GM12878 (cell line): Measurements from ENCODE around the gene PPP5C.

Experiments used
- CEBPZ ChIP-seq: fragments of 150-350 bp; IDR thresholded peaks from 2 replicates; pipeline ENCODE4 v1.6.1; 2016; ENCODE audit warnings: low read depth, low read length
- CHD2 ChIP-seq: IDR thresholded peaks from 2 replicates; pipeline ENCODE4 v1.6.1; 2011; ENCODE audit warnings: low read depth, low read length, improper control_type of control experiment, borderline replicate concordance
- CUX1 ChIP-seq: IDR thresholded peaks from 2 replicates; pipeline ENCODE4 v1.6.1; 2012; ENCODE audit warnings: improper control_type of control experiment, low read depth, low read length; ENCODE audit not compliant: insufficient replicate concordance
- E2F4 ChIP-seq: IDR thresholded peaks from 2 replicates; pipeline ENCODE4 v1.6.1; 2012; ENCODE audit warnings: low read depth, low read length, improper control_type of control experiment
- EZH2 ChIP-seq: IDR thresholded peaks from 2 replicates; pipeline ENCODE4 v1.6.1; 2012; ENCODE audit warnings: low read depth, mild to moderate bottlenecking, control low read depth, inconsistent platforms, low read length, borderline replicate concordance; ENCODE audit not compliant: control insufficient read depth
- JUNB ChIP-seq: IDR thresholded peaks from 2 replicates; pipeline ENCODE4 v1.6.1; 2016; ENCODE audit warnings: antibody characterized with exemption, mild to moderate bottlenecking
- POLR2AphosphoS5 ChIP-seq: IDR thresholded peaks from 2 replicates; pipeline ENCODE4 v1.6.1; 2011; ENCODE audit warnings: mild to moderate bottlenecking, low read length, inconsistent platforms
- POU2F2 ChIP-seq: IDR thresholded peaks from 3 replicates; pipeline ENCODE4 v1.6.1; 2011; ENCODE audit warnings: low read depth, mild to moderate bottlenecking, low read length, borderline replicate concordance
- RAD21 ChIP-seq: IDR thresholded peaks from 2 replicates; pipeline ENCODE4 v1.6.1; 2011; ENCODE audit warnings: mild to moderate bottlenecking, low read depth, low read length, moderate library complexity; ENCODE audit not compliant: insufficient read depth
- RFX5 ChIP-seq: IDR thresholded peaks from 2 replicates; pipeline ENCODE4 v1.6.1; 2011; ENCODE audit warnings: low read depth, low read length, improper control_type of control experiment
- ZNF217 ChIP-seq: fragments of 450-650 bp; IDR thresholded peaks from 2 replicates; pipeline ENCODE4 v1.6.1; 2017; ENCODE audit warnings: antibody characterized with exemption, mild to moderate bottlenecking
- ZZZ3 ChIP-seq: IDR thresholded peaks from 2 replicates; pipeline ENCODE4 v1.6.1; 2011; ENCODE audit warnings: low read depth; ENCODE audit not compliant: control insufficient read depth, insufficient read length
- TF ChIP-seq, protein P1 (sequence below): IDR thresholded peaks from 2 replicates; pipeline ENCODE4 v1.6.1; 2012; ENCODE audit warnings: mild to moderate bottlenecking, low read depth, low read length
- TF ChIP-seq, protein P2 (sequence below), 3 experiments: IDR thresholded peaks in 2 of 3; conservative IDR thresholded peaks in 1 of 3; 2 replicates each; pipeline ENCODE4 v1.5.1; 2011; ENCODE audit warnings: low read depth in 3 of 3, low read length in 3 of 3, mild to moderate bottlenecking in 3 of 3, control low read depth in 2 of 3, moderate library complexity in 2 of 3, inconsistent platforms in 1 of 3, mixed read lengths in 1 of 3; ENCODE audit not compliant: control insufficient read depth in 2 of 3, insufficient read depth in 1 of 3; ENCODE audit errors: extremely low read depth in 1 of 3

DNA sequence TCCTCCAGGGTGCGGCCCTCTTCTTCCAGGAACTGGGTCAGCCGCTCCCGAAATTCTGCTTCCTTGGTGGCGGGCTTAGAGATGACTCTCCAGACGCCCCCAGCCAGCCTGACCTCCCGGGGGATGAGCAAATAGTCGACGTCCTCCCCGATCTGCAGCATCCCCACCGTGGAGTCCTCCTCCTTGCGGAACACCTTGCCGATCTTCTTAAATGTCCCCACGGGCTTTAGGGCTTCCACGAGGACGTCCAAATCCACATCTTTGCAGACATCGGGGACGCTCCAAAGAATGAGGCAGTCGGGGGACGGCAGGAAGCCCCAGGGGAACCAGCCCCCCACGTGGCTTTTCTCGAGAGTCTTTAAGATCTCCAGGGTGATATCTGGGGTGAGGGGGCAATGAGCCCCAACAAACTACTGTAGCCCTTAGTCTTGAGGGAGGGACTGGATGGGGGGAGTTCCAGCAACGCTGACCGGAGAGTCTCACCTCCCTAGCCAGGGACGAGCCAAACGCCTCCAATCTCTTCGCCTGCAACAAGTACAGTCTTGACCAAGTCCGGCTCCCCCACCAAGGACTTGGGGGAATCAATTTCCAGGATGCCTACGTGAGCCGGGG lies 65.9 kb downstream of the PPP5C start:
- TF ChIP-seq CUX1 = no peak
- TF ChIP-seq POLR2AphosphoS5 = no peak
- TF ChIP-seq EZH2 = no peak
- TF ChIP-seq, protein P1, sequence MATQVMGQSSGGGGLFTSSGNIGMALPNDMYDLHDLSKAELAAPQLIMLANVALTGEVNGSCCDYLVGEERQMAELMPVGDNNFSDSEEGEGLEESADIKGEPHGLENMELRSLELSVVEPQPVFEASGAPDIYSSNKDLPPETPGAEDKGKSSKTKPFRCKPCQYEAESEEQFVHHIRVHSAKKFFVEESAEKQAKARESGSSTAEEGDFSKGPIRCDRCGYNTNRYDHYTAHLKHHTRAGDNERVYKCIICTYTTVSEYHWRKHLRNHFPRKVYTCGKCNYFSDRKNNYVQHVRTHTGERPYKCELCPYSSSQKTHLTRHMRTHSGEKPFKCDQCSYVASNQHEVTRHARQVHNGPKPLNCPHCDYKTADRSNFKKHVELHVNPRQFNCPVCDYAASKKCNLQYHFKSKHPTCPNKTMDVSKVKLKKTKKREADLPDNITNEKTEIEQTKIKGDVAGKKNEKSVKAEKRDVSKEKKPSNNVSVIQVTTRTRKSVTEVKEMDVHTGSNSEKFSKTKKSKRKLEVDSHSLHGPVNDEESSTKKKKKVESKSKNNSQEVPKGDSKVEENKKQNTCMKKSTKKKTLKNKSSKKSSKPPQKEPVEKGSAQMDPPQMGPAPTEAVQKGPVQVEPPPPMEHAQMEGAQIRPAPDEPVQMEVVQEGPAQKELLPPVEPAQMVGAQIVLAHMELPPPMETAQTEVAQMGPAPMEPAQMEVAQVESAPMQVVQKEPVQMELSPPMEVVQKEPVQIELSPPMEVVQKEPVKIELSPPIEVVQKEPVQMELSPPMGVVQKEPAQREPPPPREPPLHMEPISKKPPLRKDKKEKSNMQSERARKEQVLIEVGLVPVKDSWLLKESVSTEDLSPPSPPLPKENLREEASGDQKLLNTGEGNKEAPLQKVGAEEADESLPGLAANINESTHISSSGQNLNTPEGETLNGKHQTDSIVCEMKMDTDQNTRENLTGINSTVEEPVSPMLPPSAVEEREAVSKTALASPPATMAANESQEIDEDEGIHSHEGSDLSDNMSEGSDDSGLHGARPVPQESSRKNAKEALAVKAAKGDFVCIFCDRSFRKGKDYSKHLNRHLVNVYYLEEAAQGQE = no peak
- no peak for TF ChIP-seq POU2F2
- no peak for TF ChIP-seq E2F4
- no peak for TF ChIP-seq JUNB
- no peak for TF ChIP-seq ZZZ3
- TF ChIP-seq, protein P2, sequence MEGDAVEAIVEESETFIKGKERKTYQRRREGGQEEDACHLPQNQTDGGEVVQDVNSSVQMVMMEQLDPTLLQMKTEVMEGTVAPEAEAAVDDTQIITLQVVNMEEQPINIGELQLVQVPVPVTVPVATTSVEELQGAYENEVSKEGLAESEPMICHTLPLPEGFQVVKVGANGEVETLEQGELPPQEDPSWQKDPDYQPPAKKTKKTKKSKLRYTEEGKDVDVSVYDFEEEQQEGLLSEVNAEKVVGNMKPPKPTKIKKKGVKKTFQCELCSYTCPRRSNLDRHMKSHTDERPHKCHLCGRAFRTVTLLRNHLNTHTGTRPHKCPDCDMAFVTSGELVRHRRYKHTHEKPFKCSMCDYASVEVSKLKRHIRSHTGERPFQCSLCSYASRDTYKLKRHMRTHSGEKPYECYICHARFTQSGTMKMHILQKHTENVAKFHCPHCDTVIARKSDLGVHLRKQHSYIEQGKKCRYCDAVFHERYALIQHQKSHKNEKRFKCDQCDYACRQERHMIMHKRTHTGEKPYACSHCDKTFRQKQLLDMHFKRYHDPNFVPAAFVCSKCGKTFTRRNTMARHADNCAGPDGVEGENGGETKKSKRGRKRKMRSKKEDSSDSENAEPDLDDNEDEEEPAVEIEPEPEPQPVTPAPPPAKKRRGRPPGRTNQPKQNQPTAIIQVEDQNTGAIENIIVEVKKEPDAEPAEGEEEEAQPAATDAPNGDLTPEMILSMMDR (IDR thresholded peaks at IDR 0.05 in 2 of 3, conservative IDR thresholded peaks at IDR 0.05 in 1 of 3; ENCODE audit: control insufficient read depth in 2 of 3, extremely low read depth in 1 of 3, insufficient read depth in 1 of 3, low read depth in 3 of 3, low read length in 3 of 3) = no peak
- no peak for TF ChIP-seq CEBPZ
- TF ChIP-seq RAD21 = no peak
- TF ChIP-seq RFX5 = no peak
- TF ChIP-seq CHD2 = no peak
- no peak for TF ChIP-seq ZNF217
